Stimulated activated CD4-positive, alpha-beta T cell treated with anti-CD3 and anti-CD28 coated beads, Interleukin-4, amount 100 ng/mL, for 1 hour (primary cell): ENCODE measurements around the gene MTLN.
A peak's percentile ranks its signal among the peaks of the same experiment; 100 is the strongest.
"Not testable (repeated sequence)": the region's sequence is repeated elsewhere in the genome, so short reads cannot be mapped to it uniquely, and the experiment has no call there.

Experiments used
- DNase-seq: peaks from one replicate; pipeline ENCODE4 v3.0.0-alpha.2; 2020

The MTLN gene, protein sequence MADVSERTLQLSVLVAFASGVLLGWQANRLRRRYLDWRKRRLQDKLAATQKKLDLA

GRCh38 chr2:110211938-110212858 lies at the start of gene MTLN:
Gene MTLN, minus strand, starts transcription at chr2:110212547. Its CDS starts 22 bp downstream, at chr2:110212525.
- DNase-seq = peak; percentile 61

DNA sequence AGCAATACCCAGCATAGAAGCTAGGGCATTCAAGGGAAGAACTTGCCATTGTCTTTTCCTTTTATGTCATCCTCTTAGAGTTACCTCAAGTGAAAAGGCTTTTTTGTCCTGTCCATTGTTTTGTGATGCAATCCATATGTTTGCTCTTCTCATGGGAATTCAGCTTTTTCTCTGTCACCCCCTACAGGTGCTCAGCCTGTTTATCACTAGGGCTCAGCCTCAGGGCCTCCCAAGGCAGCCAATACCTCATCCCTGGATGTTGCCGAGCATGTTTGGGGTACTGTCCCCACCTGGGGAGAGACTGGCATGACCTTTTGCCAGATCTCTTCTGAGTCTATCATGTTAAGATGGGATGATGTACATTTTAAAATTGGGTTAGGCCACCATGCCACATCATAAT lies 49.6 kb upstream of the MTLN start:
- DNase-seq = not testable (repeated sequence)

DNA sequence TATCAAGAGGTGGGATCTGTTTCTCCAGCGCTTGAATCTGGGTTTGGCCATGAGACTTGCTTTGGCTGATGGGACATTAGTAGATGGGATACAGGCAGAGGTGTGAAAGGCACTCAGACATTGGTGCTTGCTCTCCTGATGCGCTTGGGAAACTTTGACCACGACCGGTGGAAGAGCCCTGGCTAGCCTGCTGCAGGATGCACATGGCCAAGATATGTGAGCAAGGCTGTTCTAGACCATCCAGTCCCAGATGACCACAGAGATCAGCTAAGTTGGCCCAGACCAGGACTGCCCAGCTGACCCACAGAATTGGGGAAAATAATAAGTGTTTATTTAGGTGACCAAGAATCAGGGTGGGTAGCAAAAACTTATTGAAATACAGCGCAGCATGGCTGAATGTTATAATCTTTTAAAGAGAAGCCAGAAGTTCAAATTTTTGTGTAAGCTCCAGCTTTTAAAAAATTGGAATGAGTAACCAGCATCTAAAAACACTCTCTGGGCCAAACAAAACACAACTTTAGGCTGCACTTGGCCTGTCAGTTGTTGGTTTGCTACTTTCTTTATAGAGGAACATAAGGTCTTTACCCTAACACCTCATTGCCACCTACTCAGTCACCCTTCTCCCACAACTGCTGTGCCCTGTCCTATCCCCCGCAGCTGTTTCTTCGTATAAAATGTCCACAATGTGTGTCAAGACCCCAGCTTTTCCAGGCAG lies 35.9 kb upstream of the MTLN start:
- not testable (repeated sequence) for DNase-seq

GRCh38 chr2:110245488-110246435 lies 33.4 kb upstream of the MTLN start:
- not testable (repeated sequence) for DNase-seq

DNA sequence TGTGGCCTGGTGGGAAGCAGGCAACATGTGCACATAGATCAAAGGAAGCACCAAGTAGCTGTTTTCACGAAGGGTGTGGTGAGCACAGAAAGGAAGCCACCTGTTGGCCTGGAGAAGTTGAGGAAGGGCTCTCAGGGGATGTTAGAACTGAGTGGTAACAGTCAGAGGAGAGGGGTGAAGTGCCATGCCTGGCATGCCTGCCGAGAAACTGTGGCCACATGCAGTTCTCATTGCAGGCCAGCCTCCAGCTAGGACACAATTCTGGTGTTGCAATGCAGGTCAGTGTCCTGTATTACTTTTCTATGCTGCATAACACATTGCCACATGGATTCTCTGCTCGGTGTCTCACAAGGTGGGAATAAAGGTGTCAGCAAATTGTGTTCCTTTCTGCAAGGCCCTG lies 30.9 kb upstream of the MTLN start:
- not testable (repeated sequence) for DNase-seq

- DNase-seq = not testable (repeated sequence)
These were observed 22.2 kb upstream of the MTLN start for GRCh38 chr2:110234514-110234913.

DNA sequence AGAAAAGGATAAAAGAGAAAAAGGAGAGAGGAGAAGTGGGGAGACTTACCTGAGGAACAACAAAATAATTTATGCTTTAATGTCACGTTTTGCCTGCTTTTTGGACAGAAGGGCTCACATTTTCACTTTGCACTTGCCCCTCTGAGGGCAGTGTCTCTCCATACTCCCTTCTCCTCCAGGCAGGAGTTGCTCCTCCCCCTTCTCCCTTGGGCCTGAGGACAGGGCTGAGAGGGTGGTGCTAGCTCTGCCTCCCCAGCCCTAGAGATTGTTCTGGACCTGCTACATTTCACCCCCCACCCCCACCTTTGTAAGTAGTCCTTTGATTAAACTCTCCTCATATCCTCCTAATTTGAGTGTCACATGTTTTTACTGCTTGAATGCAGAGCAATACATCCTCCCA lies 17.5 kb upstream of the MTLN start:
- not testable (repeated sequence) for DNase-seq

DNA sequence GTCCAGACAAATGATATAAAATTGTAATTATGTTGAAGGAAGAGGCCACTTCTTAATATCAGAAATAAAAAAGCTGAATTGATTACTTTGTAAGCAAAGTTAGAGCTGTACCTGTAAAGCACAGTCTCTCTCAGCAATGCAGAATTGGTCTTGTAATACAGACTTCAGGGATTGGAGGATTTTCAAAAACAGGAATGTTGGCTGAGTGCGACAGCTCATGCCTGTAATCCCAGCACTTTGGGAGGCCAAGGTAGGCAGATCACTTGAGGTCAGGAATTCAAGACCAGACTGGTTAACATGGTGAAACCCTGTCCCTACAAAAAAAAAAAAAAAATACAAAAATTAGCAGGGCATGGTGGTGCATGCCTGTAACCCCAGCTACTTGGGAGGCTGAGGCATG lies 10.3 kb upstream of the MTLN start:
- DNase-seq = not testable (repeated sequence)

GRCh38 chr2:110221938-110222337 lies 9.6 kb upstream of the MTLN start:
- DNase-seq = no peak

- no peak for DNase-seq
These were observed 7.8 kb upstream of the MTLN start for GRCh38 chr2:110220190-110220564.

DNA sequence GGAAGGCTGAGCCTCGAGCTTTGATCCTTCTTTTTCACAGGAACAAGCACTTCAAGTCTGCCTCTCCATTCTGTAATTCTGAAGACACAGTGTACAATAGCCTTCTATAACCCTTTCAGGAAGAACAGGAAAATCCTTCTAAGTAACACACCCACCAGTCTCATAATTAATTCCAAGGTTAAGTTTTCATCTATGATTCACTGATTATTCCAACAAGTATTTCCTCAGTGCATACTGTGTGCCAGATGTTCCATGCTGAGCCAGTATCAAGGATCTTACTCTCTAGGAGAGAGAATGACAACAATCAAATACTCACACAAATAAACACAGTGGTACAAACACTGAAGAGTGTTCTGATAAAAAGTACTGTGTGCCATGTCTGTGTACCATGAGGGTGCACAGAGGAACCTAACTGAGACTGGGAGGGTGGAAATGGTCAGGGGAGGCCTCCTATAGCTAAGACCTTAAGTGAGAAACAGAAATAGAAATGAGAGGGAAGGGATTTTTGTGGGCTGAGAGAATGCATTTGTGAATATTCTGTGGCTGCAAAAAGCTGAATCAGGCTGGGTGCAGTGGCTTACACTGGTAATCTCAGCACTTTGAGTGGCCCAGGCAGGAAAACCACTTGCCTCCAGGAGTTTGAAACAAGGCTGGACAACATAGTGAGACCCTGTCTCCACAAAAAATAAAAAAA lies 7.3 kb upstream of the MTLN start:
- no peak for DNase-seq

- DNase-seq = not testable (repeated sequence)
These were observed 6.5 kb upstream of the MTLN start for GRCh38 chr2:110218889-110219288.

DNA sequence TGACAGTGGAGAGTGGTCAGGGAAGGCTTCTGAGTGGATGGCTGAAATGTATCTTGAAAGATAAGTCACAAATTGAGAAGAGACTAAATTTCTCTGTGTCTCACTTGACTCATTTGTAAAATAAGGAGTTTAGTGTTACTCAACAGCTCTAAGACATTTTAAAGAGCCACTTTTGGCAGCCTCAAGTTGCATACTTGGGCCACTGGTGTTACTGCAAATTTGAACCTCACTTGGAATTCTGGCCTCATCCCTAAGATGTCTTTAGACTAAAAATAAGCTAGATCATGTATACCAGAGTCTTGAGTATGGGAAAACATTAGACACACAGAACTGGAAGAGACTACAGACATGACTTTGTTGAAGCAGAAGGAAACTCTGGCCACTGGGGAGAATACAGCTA lies 4.5 kb upstream of the MTLN start:
- no peak for DNase-seq

GRCh38 chr2:110216199-110216598 lies 3.9 kb upstream of the MTLN start:
- no peak for DNase-seq

DNA sequence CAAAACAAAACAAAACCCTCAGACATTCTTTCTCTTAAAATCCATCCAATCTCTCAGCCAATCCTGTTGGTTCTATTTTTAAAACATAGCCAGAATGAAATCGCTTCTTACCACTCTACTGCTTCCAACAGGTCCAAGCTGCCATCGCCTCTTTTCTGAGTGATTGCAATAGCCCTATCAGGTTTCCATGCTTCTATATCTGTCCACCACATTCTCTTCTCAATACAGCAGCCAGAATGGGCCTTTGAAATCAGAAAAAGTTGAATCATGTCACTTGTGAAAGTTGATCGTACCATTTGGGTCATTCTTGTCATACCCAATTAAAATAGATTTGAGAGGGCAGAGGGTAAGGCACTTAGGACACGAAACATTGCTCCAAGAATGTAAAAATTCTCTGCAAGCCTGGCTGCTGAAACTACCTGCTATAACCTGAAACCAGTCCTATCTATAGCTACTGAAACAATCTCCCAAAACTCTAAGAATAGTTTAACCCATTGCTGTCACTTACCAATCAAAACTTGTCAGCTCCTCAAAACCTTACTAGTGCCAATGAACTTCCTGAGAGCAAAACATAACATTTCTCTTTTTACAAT lies 3.3 kb upstream of the MTLN start:
- no peak for DNase-seq

DNA sequence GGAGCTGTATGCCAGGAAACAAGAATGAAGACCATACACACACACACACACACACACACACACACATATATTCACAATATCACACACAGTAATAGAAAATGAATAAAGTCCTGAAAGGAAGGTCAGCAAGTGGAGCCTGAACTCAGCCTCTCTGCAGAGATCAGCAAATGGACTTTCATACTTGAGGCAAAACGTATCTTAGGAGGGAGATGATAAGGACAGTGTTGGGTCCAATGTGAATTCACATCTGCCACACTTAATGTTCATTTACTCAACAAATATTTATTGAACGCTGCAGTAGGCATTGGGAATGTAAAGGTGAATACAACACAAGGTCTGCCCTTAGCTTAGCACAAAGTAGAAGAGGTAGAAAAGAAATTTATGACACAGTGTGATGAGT lies 2.7 kb upstream of the MTLN start:
- DNase-seq = no peak

GRCh38 chr2:110213522-110213921 lies 1.2 kb upstream of the MTLN start:
- DNase-seq = not testable (repeated sequence)

- no peak for DNase-seq
These were observed 6.5 kb downstream of the MTLN start for GRCh38 chr2:110205660-110206455.

DNA sequence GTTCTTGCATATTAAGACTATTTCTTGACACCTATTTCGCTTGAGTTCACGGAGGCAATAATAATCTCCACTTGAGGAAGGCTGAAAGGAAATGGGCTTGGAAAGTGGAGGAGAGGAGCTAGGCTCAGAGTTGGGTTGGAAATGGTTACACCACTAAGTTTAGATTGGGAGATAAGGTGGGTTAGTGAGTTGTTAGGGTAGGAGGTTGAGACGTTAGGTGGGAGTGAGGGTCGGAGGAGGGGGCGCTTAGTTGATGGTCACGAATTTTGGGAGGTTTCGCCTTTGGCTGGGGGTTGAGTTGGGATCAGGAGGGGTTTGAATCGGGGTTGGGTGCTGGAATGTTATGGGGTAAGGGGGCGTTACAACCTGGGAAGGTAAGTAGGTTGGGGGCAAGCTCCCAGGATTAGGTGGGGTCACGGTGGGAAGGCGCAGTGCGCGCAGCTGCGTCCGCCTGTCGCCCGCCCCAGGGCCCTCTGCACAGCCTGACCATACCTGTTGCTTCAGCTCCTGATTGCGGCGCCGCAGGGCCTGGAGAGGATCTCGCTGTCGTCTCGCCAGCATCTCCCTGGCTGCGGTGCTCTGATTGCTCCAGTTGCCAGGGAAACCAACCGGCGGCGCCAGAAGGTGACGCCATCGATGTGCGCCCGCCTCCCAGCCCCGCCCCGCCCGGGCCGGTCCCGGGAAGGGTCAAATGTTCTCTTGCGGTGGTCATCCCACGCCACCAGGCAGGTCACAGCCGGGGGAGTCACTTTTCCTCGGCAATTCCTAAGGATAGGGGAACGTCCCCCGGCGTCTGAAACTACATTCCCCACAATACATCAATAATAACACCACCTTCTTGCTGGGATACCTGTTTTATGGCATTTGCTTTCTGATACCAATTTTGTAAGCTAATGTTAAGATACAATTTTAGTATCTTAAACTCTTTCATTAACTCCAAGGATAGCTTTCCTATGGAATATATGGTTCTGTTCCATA lies 7.7 kb downstream of the MTLN start, which contains the start of gene NPHP1:
TSS of gene NPHP1 (minus strand) at position 606 of the 978 bp plus-strand sequence. CDS start at position 561, 45 bp downstream.
- peak; percentile 80 for DNase-seq
